HS-27A (cell line): ENCODE measurements around the gene NXPH1.

Experiments
- DNase-seq: peaks from one replicate; pipeline ENCODE4 v3.0.0-alpha.2; 2012; ENCODE audit warnings: low read depth, missing footprints

Gene NXPH1

DNA sequence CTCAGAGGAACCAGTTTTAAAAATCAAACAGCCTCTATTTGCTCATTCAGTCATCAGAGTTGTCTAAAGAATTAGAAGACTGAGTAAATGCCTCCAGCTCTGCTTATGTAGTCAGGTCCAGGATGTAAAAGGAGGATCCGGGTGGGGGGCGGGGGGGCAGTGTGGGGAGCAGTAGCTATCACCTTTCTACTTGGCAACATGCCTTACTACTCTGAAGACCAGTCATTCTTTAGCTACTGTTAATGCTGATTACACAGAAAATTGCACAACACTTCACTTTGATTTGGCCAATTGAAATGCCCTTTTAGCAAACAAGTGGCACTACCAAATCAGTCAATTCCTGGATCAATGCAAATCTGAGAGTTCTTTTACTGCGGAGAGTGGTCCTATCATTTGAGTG is 164.2 kb downstream of the NXPH1 start:
- no peak for DNase-seq

DNA sequence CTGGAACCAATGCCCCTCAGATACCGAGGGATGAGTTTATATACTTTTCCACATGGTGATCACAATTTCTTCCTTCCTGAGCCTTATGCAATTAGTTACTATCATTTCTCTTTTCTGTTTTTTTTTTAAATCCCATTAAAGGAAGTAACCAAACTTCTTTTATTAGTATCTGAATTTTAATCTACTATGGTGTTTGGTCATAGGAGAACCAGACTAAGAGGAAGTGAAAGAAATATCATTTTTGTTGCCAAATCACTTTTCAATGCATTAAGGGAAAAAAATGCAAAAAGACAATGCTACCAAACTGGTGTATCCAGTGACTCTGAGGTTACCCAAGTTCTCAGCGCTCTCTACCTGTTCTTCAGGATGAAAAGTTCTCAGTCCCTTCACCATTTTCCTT is 167.7 kb downstream of the NXPH1 start:
- no peak for DNase-seq

DNA sequence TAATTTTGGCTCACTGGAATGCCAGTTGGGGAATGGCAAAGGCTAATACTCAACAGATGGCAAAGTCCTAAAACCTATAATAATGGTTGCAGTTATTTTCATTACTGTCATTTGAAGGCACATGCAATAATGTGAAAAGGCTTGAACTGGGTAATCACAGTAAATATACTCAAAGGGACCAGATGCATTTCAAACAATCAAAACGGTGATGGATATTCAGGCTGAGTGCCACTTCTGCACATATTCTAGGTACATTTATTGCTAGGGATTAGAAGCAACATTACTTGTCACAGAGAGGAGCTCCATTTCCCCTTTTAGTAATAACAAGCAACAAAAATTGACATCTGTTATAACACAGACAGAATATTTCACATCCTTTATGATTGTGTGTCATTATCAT is 171.8 kb downstream of the NXPH1 start:
- DNase-seq: no peak

DNA sequence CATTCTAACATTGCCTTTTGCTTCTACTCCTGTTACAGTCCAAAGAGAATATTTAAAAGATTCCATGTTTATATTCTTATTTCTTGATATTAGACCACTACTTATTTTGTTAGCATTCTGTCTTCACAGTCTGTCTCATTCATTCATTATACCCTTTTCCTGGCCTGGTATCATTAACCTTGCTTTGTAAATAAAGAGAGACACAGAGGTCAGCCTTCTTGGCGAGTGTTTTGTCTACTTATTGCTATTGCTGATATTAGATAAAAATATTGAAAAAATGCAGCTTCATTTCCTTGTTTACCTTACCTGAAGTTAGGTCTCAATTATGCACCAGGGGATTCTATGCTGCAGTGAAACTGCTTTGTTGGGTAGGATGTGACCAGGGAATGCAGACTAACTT is 179.2 kb downstream of the NXPH1 start:
- DNase-seq: no peak

DNA sequence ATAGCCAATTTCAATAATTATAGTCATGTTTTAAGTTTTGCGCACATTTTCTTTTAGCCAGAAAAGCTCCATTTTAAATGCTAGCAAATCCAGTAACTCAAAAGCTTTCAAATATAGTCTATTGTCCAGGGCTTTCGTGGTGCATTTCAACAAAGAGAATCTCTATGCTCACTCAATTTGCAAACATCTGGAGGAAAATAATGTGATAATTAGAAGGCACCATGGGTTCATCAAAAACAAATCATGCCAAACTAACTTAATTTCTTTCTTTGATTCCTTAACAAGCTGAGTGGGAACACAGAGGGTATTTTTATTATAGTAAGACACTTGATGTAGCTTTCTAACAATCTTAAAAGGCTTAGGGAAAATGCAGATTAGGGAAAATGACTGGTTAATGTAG is 179.8 kb downstream of the NXPH1 start:
- DNase-seq: no peak

DNA sequence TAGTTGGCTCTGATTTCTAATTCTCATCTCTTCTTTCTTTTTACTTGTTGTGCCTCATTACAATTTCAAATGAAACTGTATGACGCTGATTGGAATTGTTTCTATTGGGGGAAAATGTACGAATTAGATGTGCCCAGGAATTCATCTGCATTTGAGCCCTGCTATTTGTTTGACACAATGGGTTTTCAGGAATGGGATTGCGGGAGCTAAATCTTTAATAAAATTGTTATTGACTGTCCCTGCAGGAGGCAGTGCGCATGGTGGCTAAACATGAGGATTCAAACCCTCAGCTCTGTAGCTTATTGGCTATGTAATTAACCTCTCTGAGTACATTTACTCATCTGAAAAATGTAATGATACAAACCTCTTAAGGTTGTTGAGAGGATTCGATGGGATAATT is 181.6 kb downstream of the NXPH1 start:
- no peak for DNase-seq

DNA sequence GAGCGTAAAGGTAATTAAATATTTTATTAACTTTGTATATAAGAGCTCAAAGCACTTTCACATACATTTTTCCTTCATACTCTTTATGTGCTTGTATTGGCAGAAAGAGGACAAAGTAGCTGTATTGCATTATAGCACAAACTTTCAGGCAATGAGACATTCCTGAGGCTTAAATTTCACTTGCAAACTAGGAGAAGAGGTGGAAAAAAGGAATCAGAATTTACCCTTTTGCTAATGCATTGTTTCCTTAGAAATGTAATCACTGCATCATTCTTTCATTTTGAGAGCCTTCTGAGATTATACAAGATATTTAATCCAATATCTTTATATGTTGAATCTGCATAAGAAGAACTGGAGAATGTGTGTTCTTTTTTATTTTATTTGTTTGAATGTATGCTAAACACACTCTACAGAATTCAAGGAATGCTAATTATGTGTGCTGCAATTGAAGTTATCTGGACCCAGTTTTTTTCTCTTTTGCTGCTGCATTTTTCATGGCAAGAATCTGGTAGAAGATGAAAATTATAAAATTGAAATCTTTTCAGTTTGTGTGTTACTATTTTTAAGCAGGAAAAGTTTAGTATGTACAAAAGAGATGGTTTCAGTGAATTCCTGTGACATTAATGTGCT is 185.1 kb downstream of the NXPH1 start:
- DNase-seq: no peak

DNA sequence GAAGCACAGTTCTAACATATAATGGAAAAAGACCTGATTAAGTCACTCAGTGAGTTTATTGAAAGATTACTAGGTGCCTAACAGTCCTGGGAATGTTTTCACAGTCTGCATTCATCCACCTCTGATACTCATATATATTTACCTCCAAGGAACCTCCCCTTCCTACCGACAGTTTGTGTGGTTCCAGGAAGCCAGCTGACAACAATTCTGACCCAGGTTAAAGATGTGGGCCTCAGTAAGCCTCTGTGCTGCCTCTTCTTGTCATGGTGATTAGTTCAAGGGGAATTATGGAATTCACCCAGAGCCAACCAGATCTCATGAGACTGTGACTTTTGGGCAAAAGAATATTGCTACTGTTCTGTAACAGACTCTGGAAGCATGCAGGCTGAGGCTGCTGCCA is 186.8 kb downstream of the NXPH1 start:
- DNase-seq: no peak

DNA sequence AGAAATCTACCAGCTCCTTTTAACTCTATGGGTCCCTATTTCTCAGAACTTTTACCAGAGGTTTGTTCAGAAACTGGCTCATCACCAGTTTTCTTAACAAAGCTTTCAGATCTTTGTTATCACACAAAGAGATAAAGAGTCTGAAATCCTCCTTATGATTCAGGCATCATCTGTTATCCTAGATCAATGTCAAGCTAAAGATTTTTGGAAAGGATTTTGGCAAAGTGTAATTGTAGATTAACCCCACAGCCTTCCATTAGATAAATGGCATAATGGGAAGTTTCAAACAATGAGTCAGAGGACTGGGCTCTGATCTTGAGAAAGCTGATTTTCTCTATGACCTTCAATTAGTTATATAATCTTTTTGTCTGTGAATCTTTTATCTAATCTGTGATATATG is 192.2 kb downstream of the NXPH1 start:
- DNase-seq: no peak

DNA sequence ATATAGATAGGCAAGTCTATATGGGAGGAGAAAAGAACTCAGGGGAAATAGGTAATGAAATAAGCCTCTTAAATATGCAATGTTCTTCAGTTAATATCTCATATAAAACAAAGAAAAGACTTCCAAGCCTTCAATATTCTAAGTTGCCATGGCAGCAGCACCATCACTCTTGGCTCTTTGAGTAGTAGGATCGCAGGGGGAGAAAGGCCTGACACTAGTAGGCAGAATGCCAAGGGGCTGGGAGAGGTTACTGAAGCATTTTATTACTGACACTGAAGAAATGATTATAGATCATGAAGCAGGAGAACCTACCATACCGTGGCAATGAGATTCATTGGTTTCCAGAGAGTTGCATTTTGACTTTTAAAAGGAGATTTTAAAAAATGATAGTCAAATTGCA is 193.9 kb downstream of the NXPH1 start:
- no peak for DNase-seq

DNA sequence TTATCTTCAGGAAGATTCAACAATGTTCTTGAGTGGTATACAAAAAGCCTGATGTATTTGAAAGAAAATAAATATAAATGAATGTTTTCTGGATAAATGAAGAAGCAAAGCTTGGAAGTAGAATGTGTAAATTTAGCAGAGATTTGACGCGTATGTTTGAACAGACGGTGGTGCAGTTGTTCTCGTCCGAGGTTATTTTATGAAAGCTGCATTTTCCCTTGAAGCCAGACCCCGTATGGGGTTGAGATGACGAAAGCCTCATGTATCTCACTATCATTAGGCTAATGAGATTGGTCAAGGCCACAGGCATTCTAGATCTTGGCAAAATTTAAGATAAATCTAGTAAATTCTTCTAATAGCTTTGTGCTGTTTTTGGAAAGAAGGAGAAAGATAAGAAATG is 195.2 kb downstream of the NXPH1 start:
- no peak for DNase-seq

DNA sequence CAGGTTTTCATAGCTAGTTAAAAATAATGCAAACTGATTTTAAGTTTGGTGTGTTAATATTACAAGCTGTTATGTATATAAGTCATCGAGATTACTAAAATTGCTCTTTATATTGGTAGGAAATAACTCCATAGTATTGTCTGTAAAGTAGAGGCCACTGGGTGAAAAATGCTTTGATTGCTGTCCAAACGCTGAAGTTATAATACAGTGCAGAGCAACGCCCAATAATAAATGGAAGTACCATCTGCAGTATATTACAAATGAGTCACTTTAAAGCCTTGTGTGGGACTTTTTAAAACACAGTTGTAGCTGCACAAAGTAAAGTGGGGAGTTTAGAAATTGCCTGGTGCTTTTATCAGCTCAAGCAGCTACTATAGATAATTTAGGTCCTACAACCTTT is 196.1 kb downstream of the NXPH1 start:
- no peak for DNase-seq

DNA sequence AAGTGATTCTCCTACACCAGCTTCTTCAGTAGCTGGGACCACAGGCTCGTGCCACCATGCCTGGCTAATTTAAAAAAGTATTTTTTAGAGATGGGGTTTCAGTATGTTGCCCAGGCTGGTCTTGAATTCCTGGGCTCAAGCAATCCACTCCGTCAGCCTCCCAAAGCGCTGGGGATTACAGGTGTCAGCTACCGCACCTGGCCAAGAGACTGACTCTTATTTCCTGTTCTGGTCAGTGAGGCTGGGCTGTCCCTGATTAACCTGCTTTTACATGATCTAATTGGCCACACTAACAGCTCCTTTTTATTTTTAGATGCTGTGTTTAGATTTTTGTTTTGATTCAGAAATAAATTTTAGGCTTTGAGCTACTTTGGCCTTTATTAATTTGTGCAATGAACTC is 203.9 kb downstream of the NXPH1 start:
- DNase-seq: no peak

DNA sequence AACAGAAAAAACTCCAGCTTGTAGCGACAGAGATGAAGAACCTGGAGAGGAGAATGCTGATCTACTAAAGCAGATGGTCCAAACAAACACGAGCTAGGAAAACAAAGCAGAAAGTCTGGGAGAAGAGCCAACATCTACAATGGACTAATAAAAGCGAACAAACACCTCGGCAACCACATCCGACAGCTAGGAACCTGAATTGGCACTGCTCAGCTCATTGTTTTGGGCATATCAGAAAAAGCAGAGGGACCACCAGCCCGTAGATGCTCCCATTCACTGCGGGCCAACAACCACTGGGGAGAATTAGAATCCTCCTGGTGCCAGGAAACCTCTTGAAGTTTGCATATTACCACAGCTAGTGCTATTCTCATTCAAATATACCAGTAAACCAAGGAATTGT is 204.7 kb downstream of the NXPH1 start:
- no peak for DNase-seq

DNA sequence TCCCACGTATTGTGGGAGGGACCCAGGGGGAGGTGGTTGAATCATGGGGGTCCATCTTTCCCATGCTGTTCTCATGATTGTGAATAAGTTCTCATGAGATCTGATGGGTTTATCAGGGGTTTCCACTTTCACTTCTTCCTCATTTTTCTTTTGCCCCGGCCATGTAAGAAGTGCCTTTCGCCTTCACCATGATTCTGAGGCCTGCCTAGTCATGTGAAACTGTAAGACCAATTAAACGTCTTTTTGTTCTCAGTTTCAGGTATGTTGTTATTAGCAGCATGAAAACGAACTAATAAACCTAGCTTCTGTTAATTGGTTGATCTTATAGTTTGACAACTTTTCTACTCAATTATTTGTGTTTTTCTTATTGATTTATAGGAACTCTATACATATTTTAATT is 206.3 kb downstream of the NXPH1 start:
- DNase-seq: no peak

DNA sequence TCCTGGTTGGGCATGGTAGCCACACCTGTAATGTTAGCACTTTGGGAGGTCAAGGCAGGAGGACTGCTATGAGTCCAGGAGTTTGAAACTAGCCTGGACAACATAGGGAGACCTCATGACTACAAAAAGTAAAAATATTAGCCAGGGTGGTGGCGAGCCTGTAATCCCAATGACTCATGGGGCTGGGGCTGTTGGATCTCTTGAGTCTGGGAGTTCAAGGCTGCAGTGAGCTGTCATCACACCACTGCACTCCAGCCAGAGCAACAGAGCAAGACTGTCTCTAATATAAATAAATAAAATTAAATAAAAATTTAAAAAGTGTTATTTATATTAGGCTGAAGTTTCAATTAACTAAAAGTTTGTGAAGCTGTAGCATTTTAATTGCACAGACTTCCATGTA is 207.3 kb downstream of the NXPH1 start:
- no peak for DNase-seq

DNA sequence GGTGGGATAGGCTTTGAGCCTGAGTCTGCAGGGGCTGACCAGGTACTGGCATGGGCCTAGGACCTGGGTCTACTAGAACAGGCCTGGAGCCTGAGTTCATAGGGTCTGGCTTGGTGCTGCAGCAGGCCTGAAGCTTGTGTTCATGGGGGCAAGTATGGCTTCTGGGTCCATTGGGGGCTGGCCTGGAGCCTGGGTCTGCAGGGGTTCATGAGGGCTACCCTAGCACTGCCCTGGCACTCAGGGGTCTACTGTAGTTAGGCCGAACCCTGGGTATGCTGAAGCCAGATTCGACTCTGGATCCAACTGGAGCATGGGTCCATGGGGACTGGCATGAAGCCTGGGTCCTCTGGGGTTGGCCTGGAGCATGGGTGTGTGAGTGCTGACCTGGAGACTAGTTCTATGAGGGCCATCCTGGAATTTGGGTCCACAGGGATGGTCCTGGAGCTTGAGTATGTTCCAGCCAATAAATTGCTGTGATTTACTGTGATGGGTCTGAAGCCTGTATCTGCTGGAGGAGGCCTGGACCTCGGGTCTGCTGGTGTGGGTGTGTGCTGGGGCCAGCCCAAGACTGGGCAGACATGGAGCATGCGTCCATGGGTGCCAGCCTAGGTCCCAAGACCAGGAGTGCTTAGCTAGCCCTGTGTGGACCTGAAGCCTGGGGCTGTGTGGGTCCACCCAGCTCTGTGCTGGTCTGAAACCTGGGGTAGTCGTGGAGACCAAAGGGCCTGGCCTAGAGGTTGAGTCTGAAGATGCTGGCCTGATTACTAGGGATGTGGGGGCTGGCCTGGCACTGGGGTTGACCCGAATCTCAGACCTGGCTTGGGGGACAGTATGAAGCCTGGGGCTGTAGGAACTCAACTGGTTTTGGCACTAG is 235.5 kb downstream of the NXPH1 start:
- DNase-seq: no peak

DNA sequence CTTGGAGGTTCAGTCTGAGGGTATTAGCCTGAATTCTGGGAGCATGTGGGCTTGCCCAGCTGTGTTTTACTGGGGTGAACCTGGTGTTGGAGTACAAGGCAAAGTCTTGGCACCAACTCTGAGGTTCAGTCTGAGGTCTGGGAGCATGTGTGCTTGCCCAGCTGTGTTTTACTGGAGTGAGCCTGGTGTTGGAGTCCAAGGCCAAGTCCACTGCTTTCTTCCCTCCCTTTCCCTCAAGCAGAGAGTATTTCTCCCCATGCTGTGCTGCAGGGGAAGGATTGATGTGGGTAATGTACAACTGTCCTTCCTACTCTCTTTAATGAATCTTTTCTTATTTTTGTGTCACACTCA is 236.1 kb downstream of the NXPH1 start:
- no peak for DNase-seq

DNA sequence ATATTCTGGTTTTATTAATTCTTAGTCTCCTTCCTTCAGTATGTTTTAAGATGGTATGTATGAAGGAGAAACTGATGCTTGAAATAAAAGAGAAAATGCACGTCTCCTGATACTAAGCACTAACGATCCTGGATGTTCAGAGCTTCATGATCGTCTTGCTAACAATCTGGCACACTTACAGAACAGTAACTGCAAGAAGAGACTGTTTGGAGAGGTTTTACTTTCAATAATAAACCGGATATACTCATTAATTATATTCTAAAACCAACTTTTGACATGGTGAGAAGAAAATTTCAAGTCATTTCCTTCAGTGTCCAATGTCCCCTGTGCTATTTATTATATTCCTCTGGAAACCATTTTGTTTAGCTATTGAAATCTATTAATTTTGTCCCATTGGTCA is 251.0 kb downstream of the NXPH1 start:
- DNase-seq: no peak

DNA sequence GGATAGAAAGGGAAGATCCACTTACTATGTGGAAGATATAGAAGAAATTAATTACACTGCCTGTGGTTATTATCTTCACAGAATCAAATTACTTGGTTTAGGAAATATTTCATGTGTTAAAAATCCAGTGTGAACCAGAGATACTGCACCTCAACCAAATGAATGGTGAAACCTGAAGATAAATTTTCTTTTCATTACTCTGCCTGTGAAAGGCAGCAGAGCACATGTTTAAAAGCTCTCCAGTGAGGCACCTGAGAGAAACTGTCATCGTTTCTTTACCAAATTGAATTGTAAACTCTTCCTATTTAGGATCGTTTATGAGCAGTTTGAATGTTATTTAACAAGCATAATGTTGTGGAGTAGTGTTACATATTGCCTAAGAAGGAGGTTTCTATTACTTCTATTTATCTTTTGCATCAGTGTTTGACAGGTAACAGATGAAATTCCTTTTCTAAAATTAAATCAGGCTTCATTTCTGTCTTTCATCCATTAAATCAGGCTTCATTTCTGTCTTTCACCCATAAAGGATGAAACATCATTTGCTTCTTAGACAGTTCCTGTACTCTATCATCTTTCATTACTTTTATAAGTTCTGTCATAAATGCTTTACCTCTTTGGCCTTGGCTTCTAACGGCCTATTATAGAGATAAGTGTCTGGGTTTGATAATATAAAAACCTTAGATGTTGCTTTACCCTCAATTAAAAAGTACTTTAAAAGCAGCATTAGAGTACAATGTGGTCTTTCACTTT is 266.6 kb downstream of the NXPH1 start:
- no peak for DNase-seq

DNA sequence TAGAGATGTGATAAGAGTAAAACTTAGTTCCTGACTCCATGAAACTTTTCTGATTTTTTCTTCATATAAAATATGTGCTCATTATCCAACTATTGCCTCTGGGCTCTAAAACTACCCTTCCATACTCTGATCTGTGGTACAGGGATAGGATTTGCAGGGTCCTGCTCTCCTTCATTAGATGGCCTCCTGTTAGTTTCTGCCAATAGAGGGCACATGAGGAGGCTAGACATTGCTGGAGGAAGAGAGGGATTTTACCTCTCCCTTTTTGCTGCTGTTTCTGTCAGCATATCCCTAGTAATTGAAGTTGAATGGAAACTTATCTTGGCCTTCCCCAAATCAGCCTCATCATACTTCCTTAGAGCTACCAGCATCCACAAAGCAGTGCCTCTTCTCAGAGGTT is 269.4 kb downstream of the NXPH1 start:
- no peak for DNase-seq

DNA sequence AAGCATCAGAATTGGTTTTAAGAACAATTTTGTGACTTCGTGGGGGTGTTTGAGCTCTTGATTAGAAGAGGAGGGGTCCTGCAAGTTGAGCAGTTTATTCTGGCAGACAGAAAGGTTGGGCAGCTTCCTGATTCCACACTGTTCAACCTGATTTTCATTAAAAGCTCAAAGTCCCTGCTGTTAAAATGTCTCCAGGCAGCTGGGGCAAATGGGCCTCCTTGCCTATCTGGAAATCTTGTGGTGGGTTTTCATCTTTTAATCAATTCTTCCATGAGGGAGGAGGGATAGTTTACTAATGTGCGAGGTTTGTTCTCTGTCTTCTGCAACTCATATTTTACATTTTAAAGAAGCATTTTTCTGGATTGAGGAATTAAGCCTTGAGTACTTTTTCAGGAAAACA is 276.7 kb downstream of the NXPH1 start:
- DNase-seq: no peak

DNA sequence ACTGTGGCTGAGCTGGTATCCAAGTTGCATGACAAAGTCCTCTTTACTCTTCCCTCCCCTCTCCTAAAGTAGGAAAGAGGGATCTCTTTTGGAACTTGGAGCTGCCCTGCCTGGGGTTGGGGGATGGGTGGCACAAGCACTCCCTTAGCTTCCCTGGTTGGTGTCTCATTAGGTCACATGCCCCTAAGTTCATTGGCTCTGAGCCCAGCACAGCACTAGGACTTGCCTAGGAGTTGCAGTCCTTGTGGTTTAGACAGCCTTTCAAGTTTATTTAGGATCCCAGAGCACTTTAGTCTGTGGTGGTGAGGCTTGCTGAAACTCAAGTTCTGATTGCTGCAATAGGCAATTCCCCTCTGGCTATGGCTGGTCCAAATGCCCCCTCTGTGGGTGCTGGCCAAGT is 281.4 kb downstream of the NXPH1 start:
- DNase-seq: no peak
